ENCODE data around the gene RCOR3. TPM values are rescaled to one million over a fixed set of nuclear protein-coding genes. Genes with fewer than 3 reads are reported as not detected.
"Not testable (repeated sequence)": the region's sequence is repeated elsewhere in the genome, so short reads cannot be mapped to it uniquely, and the experiment has no call there.

RCOR3 gene
- 42.1 TPM for total RNA-seq

DNA sequence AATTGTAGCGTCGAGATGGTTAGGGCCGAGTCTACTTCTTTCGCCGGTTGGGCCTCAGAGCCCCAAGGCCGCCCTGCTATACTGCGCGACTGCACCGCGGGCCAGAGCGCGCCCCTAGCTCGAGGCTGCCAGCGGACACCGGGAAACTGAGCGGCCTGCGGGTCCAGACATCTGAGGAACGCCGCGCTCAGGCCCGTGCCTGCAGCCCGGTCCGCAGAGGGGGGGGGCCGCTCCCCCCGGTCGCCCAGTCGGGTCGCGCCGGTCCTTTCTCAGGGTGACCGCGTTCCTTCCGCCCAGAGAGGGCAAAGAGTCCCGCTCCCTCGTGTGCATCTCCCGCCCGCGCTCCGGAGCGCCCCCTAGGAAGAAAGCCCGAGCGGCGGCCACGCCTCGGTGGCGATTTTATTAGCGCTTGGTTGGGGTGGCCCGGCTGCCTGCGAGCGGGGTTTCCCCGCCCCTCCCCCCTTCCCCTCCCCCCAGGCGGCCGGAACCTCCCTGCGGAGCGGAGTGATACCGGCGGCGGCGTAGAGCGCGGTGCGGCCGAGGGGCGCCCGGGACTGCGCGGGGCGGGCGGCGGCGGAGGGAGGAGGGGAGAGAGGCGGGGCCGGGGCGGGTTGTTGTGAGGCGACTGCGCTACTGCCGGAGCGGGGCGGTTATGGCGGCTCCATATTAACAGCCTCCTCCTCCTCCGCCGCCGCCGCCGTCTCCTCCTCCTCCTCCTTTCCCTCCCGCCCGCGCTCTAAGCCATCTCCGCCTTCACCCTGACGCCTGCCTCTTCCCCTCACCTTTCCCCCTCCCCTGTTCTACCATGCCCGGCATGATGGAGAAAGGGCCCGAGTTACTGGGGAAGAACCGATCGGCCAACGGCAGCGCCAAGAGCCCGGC lies at the start of gene RCOR3:
Gene RCOR3, plus strand, starts transcription at position 611 of the 882 bp plus-strand sequence. Its CDS starts 195 bp downstream, at position 806.
- peak; percentile 94 for DNase-seq (ENCODE audit: low spot score)

DNA sequence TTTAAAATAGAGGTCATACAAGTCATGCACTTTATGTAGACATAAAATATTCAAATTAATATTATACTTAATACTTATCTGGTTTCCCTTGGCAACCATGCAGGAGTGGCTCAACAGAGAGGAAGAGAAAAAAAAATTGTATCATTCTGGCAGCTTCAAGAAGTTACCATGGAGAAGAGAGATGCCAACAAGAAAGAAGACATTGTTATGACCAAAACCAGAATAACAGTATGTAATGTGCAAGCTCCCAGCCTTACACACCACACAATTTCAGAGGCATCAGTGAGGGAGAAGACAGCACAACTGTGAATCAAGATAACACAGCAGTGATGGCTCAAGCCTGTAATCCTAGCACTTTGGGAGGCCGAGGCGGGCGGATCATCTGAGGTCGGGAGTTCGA lies 49.1 kb upstream of the RCOR3 start:
- no peak for DNase-seq (ENCODE audit: low spot score)

DNA sequence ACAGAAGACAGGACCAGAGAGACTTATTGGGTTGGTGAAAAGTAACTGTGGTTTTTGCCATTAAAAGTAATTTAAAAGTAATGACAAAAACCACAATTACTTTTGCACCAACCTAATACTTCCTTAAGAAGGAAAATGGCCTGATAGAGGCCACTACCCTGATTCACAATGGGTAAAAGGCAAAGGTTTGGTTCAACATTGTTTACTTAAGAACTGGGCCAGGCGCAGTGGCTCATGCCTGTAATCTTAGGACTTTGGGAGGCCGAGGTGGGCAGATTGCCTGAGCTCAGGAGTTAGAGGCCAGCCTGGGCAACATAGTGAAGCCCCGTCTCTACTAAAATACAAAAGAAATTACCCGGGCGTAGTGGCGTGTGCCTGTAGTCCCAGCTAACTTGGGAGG lies 48.2 kb upstream of the RCOR3 start:
- DNase-seq (ENCODE audit: low spot score), result no peak

DNA sequence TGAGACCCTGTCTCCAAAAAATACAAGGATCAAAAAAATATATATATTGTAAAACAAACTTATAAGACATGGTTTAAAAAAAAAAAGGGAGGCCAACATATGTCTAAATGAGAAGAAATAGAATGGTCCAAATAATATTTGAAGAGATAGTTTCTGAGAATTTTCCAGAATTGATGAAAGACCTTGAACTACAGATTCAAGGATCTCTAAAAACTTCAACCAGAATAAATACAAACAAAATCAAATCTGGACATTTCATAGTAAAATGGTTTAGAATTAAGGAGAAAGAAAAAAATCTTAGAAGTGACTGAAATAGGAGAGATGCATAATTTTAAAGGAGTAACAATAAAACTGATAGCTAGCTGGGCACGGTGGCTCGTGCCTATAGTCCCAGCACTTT lies 45.5 kb upstream of the RCOR3 start:
- DNase-seq (ENCODE audit: low spot score), result no peak

DNA sequence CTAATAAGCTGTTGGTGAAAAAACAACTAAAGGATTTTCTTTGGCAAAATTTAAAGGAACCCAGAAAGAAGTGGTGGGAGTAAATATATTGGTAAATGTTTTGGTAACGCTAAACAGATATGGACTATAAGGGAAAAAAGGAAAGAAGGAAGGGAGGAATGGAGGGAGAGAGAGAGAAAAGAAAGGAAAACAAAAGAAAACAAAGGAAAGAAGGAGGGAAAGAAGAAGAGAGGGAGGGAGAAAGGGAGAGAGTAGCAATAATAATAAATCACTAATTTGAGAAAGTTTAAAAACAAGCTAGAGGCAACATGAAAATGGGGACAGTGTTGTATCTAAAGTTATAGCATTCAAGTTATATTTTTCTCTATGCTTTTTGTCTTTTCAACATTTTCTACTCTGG lies 43.6 kb upstream of the RCOR3 start:
- no peak for DNase-seq (ENCODE audit: low spot score)

DNA sequence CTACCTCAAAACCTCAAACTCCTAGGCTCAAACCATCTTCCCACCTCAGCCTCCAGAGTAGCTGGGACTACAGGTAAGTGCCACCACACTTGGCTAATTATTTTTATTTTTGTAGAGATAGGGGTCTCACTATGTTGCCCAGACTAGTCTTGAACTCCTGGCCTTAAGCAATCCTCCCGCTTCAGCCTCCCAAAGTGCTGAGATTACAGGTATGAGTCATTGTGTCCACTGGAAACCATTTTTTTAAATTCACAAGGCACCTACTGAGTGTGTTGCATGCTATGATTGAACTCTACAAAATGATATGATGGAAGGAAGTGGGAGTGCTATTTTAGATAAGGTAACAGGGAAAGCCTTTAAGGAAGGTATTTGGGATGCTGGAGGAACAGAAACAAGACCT lies 41.8 kb upstream of the RCOR3 start:
- no peak for DNase-seq (ENCODE audit: low spot score)

DNA sequence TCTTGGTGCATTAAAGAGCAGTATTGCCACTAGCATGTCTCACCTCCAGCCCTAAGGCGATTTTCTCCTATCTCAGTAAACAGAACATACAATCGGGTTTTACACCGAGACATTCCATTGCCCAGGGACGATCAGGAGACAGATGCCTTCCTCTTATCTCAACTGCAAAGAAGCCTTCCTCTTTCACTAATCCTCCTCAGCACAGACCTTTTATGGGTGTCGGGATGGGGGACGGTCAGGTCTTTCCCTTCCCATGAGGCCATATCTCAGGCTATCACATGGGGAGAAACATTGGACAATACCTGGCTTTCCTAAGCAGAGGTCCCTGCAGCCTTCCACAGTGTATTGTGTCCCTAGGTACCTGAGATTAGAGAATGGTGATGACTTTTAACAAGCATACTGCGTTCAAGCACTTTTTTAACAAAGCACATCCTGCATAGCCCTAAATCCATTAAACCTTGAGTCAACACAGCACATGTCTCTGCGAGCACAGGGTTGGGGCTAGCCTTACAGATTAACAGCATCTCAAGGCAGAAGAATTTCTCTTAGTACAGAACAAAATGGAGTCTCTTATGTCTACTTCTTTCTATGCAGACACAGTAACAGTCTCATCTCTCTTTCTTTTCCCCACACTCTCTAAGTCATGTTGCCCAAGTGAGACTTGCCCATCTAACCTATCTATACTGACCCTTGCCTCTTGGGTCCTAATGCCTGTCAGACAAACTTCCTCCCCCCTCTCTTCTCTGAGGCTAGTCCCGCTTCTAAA lies 36.5 kb upstream of the RCOR3 start:
- DNase-seq (ENCODE audit: low spot score), result not testable (repeated sequence)

DNA sequence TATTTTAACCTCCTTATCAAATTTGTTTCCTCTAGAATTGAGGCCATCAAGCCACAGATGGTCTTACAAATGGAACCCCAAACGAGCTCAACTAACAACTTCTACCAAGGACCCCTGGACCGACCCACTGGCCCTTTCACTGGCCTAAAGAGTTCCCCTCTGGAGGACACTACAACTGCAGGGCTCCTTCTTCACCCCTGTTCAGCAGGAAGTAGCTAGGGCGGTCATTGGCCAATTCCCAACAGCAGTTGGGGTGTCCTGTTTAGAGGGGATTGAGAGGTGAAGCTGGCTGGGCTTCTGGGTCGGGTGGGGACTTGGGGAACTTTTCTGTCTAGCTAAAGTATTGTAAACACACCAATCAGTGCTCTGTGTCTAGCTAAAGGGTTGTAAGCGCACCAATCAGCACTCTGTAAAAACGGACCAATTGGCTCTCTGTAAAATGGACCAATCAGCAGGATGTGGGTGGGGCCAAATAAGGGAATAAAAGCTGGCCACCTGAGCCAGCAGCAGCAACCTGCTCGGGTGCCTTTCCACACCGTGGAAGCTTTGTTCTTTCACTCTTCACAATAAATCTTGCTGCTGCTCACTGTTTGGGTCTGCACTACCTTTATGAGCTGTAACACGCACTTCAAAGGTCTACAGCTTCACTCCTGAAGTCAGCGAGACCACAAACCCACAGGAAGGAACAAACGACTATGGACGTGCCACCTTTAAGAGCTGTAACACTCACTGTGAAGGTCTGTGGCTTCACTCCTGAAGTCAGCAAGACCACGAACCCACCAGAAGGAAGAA lies 30.4 kb upstream of the RCOR3 start:
- DNase-seq (ENCODE audit: low spot score), result not testable (repeated sequence)

DNA sequence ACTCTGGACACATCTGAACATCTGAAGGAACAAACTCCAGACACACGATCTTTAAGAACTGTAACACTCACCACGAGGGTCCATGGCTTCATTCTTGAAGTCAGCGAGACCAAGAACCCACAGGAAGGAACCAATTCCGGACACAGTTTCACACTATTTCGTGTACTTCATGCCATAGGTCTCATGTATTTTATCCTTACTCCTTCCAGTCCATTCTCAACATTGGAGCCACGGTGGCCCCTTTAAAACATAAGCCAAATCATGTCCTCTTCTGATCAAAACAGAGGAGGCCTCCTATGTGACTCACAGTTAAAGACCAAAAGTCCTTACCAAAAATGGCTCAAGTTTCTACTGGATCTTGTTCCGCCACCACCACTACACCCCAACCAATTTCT lies 29.8 kb upstream of the RCOR3 start:
- no peak for DNase-seq (ENCODE audit: low spot score)

DNA sequence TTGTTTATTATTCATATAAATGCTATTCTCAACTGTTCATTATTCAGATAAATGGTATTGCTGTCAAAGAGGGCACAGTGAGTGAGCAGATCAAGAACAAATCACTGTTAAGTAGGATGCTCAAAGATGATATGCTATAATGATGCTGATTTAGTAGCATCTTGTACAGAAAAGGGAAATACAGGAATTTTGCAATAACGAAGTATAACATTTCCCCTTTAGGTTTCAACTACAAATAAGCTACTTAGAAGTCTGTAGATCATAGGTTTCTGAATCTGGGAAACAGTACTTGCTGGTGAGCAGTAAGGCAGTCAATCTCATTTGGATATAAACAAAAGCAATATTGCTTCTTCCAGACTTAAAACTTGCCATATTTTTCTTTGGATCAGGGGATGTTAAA lies 27.3 kb upstream of the RCOR3 start:
- no peak for DNase-seq (ENCODE audit: low spot score)

DNA sequence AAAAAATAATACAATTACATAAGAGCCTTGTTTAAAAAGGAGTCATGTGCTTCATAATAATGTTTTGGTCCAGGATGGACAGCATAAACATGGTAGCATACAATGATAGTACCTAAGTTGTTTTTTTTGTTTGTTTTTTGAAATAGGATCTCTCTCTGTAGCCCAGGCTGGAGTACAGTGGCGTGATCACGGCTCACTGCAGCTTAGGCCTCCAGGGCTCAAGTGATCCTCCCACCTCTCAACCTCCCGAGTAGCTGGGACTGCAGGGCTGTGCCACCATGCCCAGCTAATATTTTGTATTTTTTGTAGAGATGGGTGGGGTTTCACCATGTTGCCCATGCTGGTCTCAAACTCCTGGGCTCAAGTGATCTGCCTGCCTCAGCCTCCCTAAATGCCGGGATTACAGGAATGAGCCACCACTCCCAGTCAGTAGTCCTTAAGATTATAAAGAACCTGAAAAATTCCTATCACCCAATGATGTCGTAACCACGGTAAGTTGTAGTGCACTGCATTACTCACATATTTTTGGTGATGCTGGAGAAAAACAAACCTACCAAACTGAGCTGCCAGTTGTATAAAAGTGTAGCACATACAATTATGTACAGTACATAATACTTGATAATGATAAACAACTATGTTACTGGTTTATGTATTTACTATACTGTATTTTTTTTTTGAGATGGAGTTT lies 22.4 kb upstream of the RCOR3 start:
- no peak for DNase-seq (ENCODE audit: low spot score)

DNA sequence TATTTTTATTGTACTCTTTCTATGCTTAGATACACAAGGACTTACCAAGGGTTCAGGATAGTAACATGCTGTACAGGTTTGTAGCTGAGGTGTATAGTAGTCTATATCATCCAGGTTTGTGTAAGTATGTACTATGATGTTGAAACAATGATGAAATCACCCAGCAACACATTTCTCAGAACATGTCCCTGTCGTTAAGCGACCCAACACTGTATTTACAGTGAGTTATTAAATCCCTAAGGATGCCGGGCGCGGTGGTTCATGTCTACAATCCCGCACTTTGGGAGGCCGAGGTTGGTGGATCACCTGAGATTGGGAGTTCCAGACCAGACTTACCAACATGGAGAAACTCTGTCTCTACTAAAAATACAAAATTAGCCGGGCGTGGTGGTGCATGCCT lies 21.6 kb upstream of the RCOR3 start:
- DNase-seq (ENCODE audit: low spot score), result no peak

DNA sequence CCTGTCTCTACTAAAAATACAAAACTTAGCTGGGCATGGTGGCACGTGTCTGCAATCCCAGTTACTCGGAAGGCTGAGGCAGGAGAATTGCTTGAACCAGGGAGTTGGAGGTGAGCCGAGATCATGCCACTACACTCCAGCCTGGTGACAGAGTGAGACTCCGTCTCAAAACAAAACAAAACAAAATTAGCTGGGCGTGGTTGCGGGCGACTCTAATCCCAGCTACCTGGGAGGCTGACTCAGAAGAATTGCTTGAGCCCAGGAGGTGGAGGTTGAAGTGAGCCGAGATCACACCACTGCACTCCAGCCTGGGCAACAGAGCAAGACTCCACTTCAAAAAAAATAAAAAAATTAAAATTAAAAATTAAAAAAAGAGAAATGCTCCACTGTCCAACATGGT lies 18.6 kb upstream of the RCOR3 start:
- peak; percentile 1 for DNase-seq (ENCODE audit: low spot score)

DNA sequence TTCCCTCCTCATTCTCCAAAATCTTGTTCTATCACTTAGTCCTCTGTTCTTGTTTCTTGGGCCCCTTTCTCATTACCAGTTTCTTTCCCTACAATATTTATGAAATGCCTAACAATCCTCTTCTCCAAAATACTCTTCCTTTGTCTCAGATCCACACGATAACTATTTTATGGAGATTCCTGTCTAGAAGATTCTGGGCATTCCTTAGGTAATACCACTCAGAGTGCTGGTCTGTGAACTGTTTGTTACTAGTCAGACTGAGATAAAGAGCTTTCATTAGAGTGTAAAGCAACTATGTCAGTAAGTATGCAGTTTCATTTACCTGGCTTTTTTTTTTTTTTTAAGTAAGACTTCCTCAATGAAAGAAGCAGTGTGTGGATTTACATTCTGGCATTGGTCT lies 18.1 kb upstream of the RCOR3 start:
- DNase-seq (ENCODE audit: low spot score), result no peak

DNA sequence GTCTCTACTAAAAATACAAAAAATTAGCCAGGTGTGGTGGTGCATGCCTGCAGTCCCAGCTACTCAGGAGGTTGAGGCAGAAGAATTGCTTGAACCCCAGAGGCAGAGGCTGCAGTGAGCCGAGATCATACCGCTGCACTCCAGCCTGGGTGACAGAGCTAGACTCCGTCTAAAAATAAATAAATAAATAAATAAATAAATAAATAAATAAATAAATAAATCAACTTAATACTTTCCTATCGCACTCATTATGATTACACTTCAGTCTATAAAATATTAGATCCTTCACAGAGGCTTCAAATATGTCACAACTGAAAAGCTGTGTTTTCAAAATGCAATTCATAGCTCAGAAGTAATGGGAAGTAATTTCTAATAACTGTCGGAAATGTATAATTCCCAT lies 15.5 kb upstream of the RCOR3 start:
- DNase-seq (ENCODE audit: low spot score), result not testable (repeated sequence)

DNA sequence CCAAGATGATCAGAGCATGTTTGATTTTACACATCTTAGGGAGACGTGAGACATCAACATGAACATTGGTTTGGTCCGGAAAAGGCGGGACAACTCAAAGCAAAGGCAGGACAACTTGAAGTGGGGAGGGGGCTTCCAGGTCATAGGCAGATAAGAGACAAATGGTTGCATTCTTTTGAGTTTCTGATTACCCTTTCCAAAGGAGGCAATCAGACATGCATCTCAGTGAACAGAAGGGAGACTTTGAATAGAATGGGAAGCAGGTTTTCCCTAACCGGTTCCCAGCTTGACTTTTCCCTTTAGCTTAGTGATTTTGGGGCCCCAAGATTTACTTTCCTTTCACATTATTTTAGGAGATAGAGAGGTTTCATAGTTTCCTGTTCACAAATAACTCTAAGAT lies 12.6 kb upstream of the RCOR3 start:
- DNase-seq (ENCODE audit: low spot score), result not testable (repeated sequence)

DNA sequence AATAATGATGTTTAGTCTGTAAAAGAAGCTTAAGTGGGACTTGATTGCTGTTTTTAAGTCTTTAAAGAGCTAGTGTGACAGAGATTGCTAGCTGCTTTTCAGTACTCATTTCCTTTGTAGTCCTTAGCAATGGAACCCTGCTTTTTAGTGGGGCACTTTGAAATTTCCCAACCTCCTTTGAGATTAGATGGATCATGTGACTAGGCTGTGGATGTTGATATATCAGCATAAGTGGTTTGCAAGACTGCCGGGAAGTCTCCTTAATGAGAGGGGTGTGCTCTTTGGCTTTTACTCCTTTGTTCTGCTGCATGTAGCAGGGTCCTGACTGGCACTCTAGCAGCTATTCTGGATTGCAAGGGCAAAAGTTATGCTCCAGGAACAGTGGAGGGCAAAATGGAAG lies 11.2 kb upstream of the RCOR3 start:
- no peak for DNase-seq (ENCODE audit: low spot score)

DNA sequence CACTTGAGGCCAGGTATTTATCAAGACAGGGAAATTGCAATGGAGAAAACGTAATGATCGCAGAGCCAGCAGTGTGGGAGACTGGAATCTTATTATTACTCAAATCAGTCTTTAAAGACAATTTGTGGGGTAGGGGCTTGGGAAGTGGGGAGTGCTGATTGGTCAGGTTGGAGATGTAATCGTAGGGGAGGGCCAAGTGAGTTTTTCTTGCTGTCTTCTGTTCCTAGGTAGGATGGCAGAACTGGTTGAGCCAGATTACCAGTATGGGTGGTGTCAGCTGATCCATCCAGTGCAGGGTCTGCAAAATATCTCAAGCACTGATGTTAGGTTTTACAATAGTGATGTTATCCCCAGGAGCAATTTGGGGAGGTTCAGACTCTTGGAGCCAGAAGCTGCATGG lies 9.6 kb upstream of the RCOR3 start:
- DNase-seq (ENCODE audit: low spot score), result not testable (repeated sequence)

DNA sequence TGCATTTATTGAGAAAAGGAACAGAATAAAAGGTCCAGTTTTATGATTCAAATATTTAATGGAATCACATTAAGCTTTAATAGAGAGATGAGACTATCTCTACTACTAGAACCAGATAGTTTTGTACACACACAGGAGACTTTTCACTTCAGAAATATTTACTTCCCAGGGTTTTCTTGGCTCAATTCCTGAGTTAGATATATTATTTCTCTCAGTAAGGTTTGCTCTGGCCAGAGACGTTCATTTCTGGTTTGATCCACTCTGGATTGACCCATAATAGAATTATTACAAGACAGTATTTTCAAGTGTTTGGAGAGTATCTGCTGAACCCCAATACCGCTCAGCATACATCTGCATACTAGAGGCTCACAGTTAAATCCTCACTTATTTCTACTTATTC lies 1.3 kb upstream of the RCOR3 start:
- DNase-seq (ENCODE audit: low spot score), result no peak

DNA sequence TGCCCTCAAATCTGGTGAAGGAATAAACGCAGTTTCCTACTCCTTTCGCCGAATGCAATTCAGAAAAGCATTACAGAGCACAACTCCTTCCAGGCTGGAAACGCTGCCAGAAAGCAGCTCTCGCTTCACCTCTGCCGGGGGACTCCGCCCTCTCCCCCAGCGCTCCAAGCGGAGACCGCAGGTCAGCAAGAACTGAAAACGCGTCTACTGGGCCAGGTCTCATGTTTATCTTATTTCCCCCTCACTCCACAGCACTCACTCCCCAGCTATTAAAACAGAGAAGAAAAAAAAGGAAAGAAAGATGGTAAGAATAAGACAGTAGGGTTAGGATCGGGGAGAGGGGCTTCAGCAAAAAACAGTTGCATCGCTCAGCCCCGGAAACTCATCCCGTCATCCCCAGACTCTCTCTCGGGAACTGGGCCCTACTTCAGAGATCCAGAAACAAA lies 833 bp upstream of the RCOR3 start:
- peak; percentile 78 for DNase-seq (ENCODE audit: low spot score)

DNA sequence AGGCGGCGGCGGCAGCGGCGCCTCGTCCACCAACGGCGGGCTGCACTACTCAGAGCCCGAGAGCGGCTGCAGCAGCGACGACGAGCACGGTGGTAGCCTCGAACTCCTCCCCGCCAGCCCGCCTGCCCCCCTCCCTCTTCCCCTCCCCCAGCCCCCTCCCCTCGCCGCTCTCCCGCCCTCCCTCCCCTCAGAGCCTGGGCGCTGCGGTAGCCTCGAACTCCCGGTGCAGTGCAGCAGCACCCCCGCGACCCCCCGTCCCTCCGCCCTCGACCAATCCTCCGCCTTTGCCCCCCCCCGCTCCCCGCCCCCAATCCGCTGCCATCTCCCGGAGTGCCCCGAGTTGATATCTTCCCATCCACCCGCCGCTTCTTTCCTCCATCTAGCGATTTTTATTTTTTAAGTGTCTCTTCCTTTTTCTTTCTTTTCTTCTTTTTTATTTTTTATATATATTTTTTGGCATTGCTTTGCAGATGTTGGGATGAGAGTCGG lies 516 bp downstream of the RCOR3 start:
- peak; percentile 43 for DNase-seq (ENCODE audit: low spot score)

Data from mucosa of gallbladder (tissue), 1 donor.